Psoas muscle (tissue), 8 donors: Measurements from ENCODE around the gene EIF4A2. TPM values are rescaled to one million over a fixed set of nuclear protein-coding genes. Genes with fewer than 3 reads are reported as not detected.

Source experiments
- ATAC-seq, 4 donors: fragments of 200-7000 bp; cut with Tn5 transposase; one replicate each; pipeline ENCODE4 v1.9.1; 2020; ENCODE audit warnings: moderate library complexity in 3 of 4, mild to moderate bottlenecking in 2 of 4
- DNase-seq, 2 donors: peaks; one replicate each; pipeline ENCODE4 v3.0.0-alpha.2; 2020
- H3K27ac ChIP-seq: fragments of 200-600 bp; one replicate; pipeline ENCODE4 v1.8.0; 2022
- H3K27me3 ChIP-seq, 3 donors: fragments of 200-600 bp in 1 of 3; one replicate each; pipeline versions ENCODE4 v1.6.1 to v1.8.0; 2013 to 2022; ENCODE audit warnings: low read length in 2 of 3, mild to moderate bottlenecking in 2 of 3, moderate library complexity in 1 of 3; ENCODE audit not compliant: insufficient read depth in 3 of 3
- H3K36me3 ChIP-seq, 2 donors: fragments of 200-600 bp in 1 of 2; one replicate each; pipeline versions ENCODE4 v1.6.1 to v1.8.0; 2013 to 2022; ENCODE audit warnings: low read depth in 1 of 2, mild to moderate bottlenecking in 1 of 2, moderate library complexity in 1 of 2; ENCODE audit not compliant: insufficient read depth in 1 of 2
- H3K4me1 ChIP-seq: fragments of 200-600 bp; one replicate; pipeline ENCODE4 v1.8.0; 2022
- H3K4me3 ChIP-seq: fragments of 200-600 bp; one replicate; pipeline ENCODE4 v1.8.0; 2022; ENCODE audit warnings: mild to moderate bottlenecking
- H3K9me3 ChIP-seq: fragments of 200-600 bp; one replicate; pipeline ENCODE4 v1.8.0; 2022
- WGBS, 3 donors: extraction: QIAGEN DNeasy Blood & Tissue Kit; methylation state at CpG; one replicate each; pipeline versions ENCODE4 v1.1.6 to v1.1.7; 2013; 5-methylcytosine and 5-hydroxymethylcytosine counted together
- intact Hi-C, 2 donors: fragments of 100-400 bp; cut with DNase I; formaldehyde crosslinking; loops; one replicate each; pipeline versions ENCODE4 v1.11.0 to v1.14.2; 2022
- polyA plus RNA-seq, 3 donors: library from polyadenylated mRNA; stranded (reverse); fragments of 200-250 nt; gene quantifications; one replicate each; pipeline ENCODE4 v1.2.3, GENCODE V29; 2013
- total RNA-seq, 4 donors: library from RNA; stranded (reverse); fragmentation: NEBNext Ultra II Directional in 2 of 4; extraction: Animal tissue kit (Norgen Biotek cat#: 25700) in 2 of 4; gene quantifications; one replicate each; pipeline versions ENCODE4 v1.2.1 to v1.2.4, GENCODE V29; 2021 to 2023
- TF ChIP-seq, protein P1 (sequence below): fragments of 200-600 bp; IDR thresholded peaks from one replicate; pipeline ENCODE4 v1.8.0; 2022; ENCODE audit warnings: antibody characterized with exemption
- donor health status: healthy with polysubstance abuse.
- donor health status: DM: no; HTN: no; CAD: no; lungs with moderate emphysema.
- donor health status: Bipolar disorder and iron deficiency.
- donor health status: healthy.
- donor health status: DM: yes; HTN: yes; CAD: no.
- donor health status: DM: no; HTN: no; CAD: no.
- donor health status: DM: no; HTN: no; CAD: no.
- donor health status: DM: yes; HTN: yes; CAD: no.

The EIF4A2 gene
- total and polyA plus RNA-seq, 7 donors: 397 to 778 (median 570) TPM

DNA sequence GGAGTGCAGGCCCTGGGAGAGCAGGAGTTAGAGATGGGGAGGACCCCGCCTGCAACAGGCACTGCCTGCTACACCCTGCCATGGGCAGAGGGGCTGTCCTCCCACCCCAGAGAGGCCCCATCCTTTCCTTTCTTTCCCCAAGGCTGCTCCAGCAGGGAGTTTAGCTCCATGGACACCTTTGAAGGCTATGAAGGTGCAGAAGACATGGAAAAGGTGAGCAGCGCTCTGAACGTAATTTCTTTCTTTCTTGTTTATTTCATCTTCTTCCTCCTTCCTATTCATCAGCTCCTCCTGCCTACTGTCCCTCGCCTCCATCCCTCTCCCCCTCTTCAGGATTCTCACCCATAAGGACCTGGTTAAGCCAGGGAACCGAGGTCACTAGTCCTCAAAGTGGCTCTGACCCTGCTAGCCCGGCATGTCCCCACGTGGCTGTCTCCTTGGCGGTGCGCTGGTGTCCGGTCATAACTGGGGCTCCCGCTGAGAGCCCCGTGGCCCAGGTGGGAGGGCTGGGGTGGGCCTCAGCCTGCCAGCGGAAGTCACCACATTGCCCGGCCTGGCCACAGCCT lies 43.1 kb downstream of the EIF4A2 start:
- peaks cover 0 to 55% (median 23%) of the 10 kb centered on the region in 3 donors for H3K27me3 ChIP-seq
- peak; percentile 28 to 52 (median 42) for ATAC-seq
- WGBS, 3 donors: 14 to 17% (median 16%) methylated on average over 13 to 14 of the region's 14 CpGs
- H3K9me3 ChIP-seq: no peaks in the 10 kb centered on the region
- TF ChIP-seq, protein P1, sequence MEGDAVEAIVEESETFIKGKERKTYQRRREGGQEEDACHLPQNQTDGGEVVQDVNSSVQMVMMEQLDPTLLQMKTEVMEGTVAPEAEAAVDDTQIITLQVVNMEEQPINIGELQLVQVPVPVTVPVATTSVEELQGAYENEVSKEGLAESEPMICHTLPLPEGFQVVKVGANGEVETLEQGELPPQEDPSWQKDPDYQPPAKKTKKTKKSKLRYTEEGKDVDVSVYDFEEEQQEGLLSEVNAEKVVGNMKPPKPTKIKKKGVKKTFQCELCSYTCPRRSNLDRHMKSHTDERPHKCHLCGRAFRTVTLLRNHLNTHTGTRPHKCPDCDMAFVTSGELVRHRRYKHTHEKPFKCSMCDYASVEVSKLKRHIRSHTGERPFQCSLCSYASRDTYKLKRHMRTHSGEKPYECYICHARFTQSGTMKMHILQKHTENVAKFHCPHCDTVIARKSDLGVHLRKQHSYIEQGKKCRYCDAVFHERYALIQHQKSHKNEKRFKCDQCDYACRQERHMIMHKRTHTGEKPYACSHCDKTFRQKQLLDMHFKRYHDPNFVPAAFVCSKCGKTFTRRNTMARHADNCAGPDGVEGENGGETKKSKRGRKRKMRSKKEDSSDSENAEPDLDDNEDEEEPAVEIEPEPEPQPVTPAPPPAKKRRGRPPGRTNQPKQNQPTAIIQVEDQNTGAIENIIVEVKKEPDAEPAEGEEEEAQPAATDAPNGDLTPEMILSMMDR: no peak
- no peak for DNase-seq
- intact Hi-C loops: no loop called here
- no peak overlapping the region for H3K27ac ChIP-seq
- peak overlapping the region; percentile 72 for H3K4me3 ChIP-seq
- H3K4me1 ChIP-seq: no peaks in the 10 kb centered on the region
- H3K36me3 ChIP-seq: no peaks in the 10 kb centered on the region

DNA sequence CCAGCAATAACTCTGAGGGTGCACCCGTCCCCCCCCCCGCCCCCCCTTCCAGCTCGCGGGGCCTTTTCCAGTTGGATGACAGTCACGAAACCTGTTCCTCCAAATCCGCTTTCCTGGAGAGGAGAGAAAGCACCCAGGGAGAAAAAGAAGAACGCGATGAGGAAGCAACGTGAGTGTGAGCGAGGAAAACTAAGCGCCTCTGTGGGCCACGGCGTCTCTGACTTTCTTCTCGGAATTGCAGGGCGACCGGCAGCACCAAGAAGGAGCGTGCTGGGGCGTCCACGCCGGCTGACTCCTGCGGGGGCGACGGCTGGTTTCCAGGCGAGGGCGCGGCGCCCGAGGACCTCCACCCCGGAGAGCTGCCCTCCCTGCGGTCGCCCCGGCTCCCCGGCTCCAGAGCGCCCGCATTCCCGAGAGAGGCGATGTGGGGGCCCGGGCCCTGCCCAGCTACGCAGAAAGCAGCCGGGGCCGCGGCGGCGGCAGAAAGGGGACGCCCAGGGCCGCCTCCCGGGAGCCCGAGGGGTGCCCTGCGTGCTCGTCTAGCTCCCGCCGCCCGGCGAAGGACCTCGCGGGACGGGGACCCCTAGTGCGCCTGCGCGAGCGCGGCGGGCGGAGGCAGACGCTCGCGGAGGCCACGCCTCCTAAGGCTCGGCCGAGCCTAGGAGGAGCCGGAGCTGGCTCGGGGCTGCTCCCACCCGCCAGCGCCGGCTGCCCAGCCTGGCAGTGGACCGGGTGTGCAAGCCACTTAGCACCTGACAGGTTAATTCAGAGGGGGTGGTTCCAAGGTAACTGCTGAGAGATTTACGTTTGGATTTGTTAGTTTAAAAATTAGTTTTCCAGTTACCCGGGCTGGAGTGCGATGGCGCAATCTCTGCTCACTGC lies 43.8 kb downstream of the EIF4A2 start:
- Histone ChIP-seq H3K27ac (no peak overlapping the region), H3K4me3 (peak overlapping the region; percentile 72), H3K9me3 (no peaks in the 10 kb centered on the region), H3K36me3 (no peaks in the 10 kb centered on the region), H3K27me3 (peaks cover 1 to 62% (median 24%) of the 10 kb centered on the region in 3 donors), H3K4me1 (no peaks in the 10 kb centered on the region)
- ATAC-seq (peak; percentile 96 to 98 (median 96)), DNase-seq (peak; percentile 83 to 89)
- intact Hi-C loops: no loop called here
- 2 to 3% (median 2%) methylated on average over 59 to 80 of the region's 80 CpGs for WGBS, 3 donors
- TF ChIP-seq, protein P1: no peak

DNA sequence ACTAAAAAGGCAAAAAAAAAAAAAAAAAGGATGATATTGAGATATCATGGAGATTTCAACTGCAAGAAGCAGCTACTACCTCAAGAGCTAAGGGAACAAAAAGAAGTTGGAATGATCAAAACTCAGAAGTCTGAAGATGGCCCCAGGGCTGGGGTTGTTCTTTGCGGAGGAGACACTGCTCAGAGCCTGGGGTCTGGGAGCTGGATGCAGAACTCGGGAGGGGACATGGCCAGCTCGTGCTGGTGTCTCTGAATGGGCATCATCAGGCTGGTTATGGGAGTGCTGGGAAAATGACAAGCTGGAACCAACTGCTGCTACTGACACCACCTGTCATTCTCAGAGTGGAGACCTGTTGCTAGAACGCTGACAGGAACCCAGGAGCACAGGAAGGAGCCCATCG lies 45.0 kb downstream of the EIF4A2 start:
- WGBS, 3 donors: 15 to 26% (median 18%) methylated on average over 5 of the region's 5 CpGs
- ATAC-seq (no peak), DNase-seq (no peak)
- no peaks in the 10 kb centered on the region for H3K9me3 ChIP-seq
- no peaks in the 10 kb centered on the region for H3K4me1 ChIP-seq
- H3K4me3 ChIP-seq: no peak overlapping the region
- H3K27me3 ChIP-seq: peaks cover 3 to 68% (median 24%) of the 10 kb centered on the region in 3 donors
- intact Hi-C loops: no loop called here
- no peak overlapping the region for H3K27ac ChIP-seq
- TF ChIP-seq, protein P1: no peak
- H3K36me3 ChIP-seq: no peaks in the 10 kb centered on the region

DNA sequence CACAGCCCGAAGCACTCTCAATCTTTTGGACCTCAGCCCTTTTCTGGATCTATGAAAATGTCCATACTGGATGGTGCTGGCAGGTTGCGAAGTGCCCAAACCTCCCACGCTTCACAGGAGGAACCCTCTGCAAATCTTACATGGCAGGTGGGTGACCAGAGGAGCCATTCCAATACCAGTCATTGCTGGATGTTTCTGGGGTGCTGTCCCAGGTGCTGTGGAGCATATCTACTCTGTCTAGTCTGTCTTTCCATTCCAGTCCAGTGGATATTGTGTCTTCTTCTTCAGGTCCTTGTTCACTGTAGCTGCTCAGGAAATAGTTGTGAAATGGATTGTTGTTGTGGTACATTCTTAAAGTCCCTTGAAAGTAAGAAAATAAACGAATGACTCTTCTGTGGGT lies 48.4 kb downstream of the EIF4A2 start:
- DNase-seq (no peak), ATAC-seq (no peak)
- Histone ChIP-seq H3K4me1 (no peaks in the 10 kb centered on the region), H3K36me3 (no peaks in the 10 kb centered on the region), H3K27me3 (peaks cover 3 to 40% (median 11%) of the 10 kb centered on the region in 3 donors), H3K4me3 (no peak overlapping the region), H3K9me3 (no peaks in the 10 kb centered on the region), H3K27ac (no peak overlapping the region)
- WGBS, 3 donors: 62 to 79% (median 73%) methylated on average over 4 of the region's 4 CpGs
- intact Hi-C loops: no loop called here
- TF ChIP-seq, protein P1: no peak
